HG02610 (cell line): Measurements from ENCODE around the gene GP1BB.

ENCODE experiments used
- ATAC-seq: cut with Tn5 transposase; IDR thresholded peaks from one replicate; pipeline ENCODE4 v1.9.1; 2021; ENCODE audit warnings: mild to moderate bottlenecking, moderate library complexity; ENCODE audit not compliant: unreplicated experiment

Gene GP1BB

DNA sequence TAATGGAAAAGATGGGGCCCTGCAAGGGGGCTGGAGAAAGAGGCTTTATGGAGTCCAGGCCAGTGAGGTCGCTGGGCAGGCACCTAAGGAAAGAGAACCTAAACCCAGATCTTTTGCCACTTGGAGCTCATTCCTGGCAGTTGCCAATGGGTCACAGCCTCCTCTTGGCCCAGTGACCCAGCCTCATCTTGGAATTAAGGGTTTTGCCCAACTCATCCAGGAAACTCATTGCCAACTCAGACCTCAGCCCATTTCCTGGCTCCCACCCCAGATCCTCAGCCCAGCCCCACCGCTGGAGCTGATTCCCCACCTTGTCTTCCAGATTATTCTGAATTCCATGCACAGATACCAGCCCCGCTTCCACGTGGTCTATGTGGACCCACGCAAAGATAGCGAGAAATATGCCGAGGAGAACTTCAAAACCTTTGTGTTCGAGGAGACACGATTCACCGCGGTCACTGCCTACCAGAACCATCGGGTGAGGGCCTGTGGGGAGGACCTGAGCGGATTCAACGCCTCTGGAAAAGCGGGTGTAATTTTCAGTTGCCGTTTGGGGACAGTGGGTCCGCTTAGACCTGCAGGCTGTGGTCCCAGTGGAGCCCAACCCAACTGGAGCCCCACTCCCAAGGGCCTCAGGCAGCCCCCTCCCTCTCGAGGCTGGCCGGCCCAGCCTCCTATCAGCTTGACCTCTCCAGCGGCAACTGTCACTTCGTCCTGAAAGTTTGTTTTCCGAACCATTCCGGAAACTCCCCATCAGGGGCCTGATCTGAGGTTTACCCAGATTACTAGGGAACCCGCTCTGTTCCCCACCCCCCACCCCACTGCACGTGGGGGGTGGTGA, 41.5 kb downstream of the GP1BB start:
- ATAC-seq = no peak

DNA sequence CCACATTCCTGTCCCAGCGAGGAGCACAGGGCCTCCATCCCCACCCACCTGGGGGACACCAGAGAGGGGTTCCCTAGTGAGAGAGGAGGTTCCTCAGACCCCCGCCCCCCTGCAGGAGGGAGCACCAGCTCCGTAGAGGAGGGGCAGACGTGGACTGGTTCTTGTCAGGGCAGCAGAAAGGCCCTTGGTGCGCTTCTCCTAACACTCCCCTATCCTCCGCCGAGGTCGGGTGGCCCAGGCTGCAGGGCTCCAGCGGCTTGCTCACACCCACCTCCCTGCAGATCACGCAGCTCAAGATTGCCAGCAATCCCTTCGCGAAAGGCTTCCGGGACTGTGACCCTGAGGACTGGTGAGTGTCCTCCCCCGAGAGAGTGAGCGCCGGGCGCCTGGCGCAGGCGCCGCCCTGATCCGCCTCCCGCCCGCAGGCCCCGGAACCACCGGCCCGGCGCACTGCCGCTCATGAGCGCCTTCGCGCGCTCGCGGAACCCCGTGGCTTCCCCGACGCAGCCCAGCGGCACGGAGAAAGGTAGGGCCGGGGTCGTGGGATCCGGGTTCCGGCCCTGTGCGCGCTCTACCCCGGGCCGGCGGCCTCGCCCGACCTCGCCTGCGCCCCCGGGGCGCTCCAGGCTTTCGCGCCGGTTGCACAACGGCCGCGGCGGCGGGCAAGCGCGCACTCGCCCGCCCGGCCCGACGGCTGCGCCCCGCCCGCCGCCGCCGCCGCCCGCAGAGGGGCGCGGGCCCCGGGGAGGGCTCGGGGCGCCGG, 42.3 kb downstream of the GP1BB start:
- ATAC-seq = no peak

DNA sequence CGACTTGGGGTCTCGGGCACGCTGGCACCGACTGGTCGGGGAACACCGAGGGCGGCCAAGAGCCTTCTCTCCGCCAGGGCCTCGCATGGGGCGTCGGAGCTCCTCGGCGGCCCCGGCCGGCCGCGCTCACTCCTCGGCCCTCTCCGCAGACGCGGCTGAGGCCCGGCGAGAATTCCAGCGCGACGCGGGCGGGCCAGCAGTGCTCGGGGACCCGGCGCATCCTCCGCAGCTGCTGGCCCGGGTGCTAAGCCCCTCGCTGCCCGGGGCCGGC, 42.8 kb downstream of the GP1BB start:
- no peak for ATAC-seq

DNA sequence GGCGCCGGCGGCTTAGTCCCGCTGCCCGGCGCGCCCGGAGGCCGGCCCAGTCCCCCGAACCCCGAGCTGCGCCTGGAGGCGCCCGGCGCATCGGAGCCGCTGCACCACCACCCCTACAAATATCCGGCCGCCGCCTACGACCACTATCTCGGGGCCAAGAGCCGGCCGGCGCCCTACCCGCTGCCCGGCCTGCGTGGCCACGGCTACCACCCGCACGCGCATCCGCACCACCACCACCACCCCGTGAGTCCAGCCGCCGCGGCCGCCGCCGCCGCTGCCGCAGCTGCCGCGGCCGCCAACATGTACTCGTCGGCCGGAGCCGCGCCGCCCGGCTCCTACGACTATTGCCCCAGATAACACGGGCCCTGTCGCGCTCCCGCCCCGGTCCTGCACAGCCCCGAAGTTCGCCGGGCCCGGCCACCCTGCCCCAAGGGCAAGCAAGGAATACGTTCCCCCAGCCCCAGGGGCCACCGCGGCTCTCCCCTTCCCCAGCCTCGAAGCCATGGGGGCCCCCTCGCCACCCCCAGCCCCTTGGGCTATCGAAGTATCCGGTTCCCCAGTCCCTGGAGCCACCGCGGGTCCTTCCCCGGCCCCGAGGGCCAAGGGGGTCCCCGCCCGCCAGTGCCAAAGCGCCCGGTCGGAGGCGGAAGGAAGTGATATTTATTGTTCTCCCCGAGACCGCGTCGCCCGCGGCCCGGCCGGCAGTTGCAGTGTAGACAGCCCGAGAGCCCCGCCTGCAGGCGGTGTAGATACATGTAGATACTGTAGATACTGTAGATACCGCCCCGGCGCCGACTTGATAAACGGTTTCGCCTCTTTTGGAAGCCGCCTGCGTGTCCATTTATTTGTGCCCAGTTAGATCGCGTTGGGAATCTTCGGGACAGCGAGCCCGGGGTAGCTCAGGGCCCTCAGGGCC, 43.4 kb downstream of the GP1BB start:
- ATAC-seq = no peak

DNA sequence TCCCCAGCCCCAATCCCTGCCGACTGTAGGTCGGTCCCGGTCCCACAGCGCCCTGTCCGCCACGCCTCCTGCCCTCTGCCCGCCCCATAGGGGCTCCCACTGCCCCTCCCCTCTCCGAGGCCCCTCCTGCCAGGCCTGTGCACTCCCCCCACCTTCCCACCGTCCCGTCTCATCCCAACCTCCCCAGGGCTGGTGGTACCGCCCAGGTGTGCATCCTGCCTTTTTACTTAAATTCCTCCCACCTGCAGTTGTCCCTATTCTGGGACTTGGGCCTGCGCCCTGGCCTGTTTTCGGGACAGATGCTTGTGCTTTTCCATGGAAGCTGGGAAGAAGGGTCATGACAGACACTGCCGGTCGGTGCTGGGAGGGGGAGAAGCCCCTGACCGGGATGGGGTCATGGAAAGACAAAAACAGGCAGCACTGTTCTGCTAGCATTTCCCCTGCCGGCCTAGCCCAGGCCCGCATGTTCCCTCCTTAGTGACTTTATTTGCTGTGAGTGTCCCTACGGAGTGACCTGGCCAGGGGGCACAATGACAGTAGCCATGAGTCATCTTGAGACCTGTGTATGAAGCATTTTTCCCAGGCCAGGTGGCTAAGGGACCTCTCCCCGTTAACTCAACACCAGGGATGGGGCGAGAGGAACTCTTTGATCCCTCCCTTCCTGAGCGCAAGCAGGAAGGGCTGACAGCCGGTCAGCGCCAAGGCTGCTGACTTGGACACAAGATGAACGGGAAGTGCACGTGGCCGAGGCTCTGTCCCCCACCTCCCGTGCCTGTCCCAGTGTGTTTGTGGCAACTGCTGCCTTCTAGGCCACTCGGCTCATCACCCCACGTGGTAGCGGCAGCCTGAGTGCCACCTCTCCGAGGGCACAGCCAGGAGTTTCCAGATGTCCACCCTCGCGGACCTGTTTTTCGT, 44.3 kb downstream of the GP1BB start:
- ATAC-seq = no peak

DNA sequence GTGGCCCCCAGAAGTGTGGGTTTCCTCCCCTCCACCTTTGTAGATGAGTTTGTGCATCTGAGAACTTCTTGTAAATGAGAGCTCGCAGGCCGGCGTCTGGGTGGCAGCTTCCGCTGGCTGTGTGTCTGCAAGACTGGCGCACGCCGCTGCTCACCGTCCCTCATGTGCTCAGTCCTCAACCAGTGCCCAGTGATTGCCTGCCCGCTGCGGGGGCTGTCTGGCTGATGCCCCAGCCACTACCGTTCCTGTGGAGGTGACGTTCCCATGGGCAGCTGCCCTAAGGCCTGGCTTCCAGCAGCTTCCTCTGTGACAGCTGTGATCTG, 46.0 kb downstream of the GP1BB start:
- no peak for ATAC-seq

DNA sequence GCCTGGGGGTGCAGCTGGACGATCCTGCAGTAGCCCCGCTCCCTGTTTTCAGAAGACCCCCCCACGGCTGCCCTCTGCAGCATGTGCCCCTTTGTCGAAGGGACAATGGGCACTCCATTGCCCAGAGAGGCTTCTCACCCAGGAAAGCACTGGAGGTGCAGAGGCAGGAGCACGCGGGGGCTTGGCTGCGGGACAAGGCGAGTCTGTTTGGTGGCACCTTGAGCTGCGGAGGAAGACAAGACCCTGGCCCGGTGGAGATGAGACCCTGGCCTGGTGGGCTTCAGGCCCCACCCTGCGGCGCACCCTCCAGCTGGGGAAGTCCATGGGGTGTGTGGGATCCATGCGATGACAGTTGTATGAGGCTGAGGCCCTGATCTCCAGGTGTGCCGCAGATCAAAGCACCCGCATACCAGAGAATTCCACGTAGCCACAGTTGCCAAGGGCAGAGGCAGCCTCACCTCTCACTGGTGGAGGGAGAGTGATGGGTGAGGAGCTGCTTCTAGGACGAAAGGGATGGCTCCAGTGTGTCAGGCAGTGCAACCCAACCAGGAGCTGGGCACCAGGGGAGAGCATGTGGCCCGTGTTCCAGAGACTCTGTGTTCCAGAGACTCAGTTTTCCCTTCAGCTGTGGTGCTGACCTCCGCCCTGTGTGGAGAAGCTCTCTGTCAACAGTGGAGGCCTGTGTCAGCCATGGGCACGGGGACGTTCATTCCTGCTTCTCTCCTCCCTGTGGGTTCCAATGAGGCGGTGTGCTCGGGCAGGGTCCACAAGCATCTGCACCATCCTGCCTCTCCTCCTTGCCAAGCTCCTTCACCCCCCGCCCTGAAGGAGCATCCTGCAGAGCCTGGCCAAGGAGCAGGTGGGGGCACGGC, 47.2 kb downstream of the GP1BB start:
- ATAC-seq = no peak

DNA sequence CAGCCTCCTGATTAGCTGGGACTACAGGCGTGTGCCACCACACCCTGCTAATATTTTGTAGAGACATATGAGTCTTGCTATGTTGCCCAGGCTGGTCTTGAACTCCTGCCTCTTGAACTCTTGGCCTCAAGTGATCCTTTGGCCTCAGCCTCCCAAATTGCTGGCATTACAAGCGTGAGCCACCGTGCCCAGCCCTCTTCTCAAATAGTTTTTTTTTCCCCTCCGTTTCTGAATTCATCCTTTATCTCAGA, 49.0 kb downstream of the GP1BB start:
- no peak for ATAC-seq

DNA sequence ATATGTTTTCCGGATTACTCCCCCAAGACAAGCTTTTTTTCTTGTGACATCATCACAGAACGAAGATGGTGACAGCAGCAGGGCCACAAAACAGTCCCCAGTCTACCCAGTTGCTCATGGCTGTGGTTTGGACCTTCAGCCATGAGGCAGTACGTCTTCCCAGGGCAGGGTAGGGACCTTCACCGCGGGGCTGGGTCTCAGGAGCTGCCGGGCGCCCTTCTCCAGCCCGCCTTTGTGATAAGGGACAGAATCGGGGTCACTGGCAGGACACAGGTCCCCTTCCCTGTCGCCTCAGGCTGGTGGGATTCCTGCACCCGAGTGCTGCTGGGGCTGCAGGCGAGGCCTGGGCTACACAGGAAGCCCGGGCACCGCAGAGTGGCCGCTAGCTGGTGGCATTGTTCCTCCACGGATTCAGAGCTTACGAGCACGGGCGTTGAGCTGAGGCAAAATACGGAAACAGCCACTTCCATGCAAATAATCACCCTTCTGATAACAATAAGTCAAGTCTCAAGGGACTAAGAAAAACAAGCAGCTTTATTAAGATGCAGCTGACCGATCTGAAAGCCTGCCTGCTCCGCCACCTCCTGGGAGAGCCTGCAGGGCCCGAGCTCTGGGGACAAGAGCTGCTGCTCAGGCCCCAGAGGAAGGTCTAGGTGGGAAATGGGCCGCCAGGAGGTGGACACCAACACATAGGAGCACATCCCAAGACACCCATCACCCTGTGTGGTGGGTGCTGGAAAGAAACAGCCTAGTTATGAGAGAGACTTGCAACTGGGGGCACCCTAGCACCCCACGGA, 49.5 kb downstream of the GP1BB start:
- no peak for ATAC-seq

DNA sequence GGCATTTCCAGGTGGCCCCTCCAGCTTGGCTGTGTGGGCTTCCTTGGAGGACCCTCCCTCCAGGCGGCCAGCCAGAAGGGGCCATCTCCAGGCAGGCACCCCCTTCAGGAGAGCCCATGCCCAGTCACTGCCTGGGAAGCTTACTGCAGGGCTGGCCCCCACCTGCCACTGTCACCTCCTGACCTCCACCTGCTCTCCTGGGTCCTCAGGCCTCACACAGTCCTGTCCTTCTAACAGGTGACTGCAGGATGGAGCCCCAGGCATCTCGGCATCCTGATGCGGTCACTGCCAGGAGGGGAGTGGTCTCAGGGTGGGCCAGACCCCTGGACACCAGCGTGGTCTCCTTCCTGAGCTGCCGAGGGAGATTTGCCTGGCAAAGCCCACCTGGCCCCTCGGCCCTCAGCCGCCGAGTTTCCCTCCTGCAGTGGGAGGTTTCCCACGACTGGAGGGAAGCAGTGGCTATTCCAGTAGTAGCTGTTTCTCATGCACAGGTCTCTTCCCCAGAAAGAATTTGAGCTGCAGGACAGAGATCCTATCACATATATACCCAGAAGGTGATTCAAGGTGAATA, 50.2 kb downstream of the GP1BB start:
- ATAC-seq = no peak
